NCI-H146 treated with DMSO at 0.1 percent for 48 hours (cell line): ENCODE measurements around the gene MAT1A.
"Not testable (repeated sequence)": the region's sequence is repeated elsewhere in the genome, so short reads cannot be mapped to it uniquely, and the experiment has no call there.

Experiments
- DNase-seq: peaks from one replicate; lab custom pipeline; 2025; ENCODE audit not compliant: unreplicated experiment; lab: John Stamatoyannopoulos, UW

MAT1A gene

GRCh38 chr10:80265740-80266512 is 23.5 kb downstream of the MAT1A start:
- no peak for DNase-seq

GRCh38 chr10:80264081-80265056 is 25.1 kb downstream of the MAT1A start:
- no peak for DNase-seq

GRCh38 chr10:80261316-80262030 is 28.0 kb downstream of the MAT1A start:
- no peak for DNase-seq

GRCh38 chr10:80260295-80261243 is 28.9 kb downstream of the MAT1A start:
- DNase-seq, result no peak

- DNase-seq, result no peak
Observed at GRCh38 chr10:80259405-80259871, 30.0 kb downstream of the MAT1A start.

GRCh38 chr10:80256798-80257197 is 32.7 kb downstream of the MAT1A start:
- peak; percentile 8 for DNase-seq

GRCh38 chr10:80254726-80255125 is 34.7 kb downstream of the MAT1A start:
- DNase-seq, result not testable (repeated sequence)

- not testable (repeated sequence) for DNase-seq
Observed at GRCh38 chr10:80253963-80254271, 35.5 kb downstream of the MAT1A start.

GRCh38 chr10:80253266-80253962 is 36.0 kb downstream of the MAT1A start:
- DNase-seq, result no peak

- DNase-seq, result peak; percentile 37
Observed at GRCh38 chr10:80252296-80252887, 37.1 kb downstream of the MAT1A start.

GRCh38 chr10:80251703-80252280 is 37.7 kb downstream of the MAT1A start:
- DNase-seq, result not testable (repeated sequence)

GRCh38 chr10:80250399-80250798 is 39.1 kb downstream of the MAT1A start:
- not testable (repeated sequence) for DNase-seq

GRCh38 chr10:80249906-80250305 is 39.6 kb downstream of the MAT1A start:
- not testable (repeated sequence) for DNase-seq

- not testable (repeated sequence) for DNase-seq
Observed at GRCh38 chr10:80247611-80248010, 41.8 kb downstream of the MAT1A start.

GRCh38 chr10:80244371-80244770 is 45.1 kb downstream of the MAT1A start:
- DNase-seq, result not testable (repeated sequence)

GRCh38 chr10:80242341-80242740 is 47.1 kb downstream of the MAT1A start:
- DNase-seq, result not testable (repeated sequence)

GRCh38 chr10:80236457-80236856 is 53.0 kb downstream of the MAT1A start:
- DNase-seq, result not testable (repeated sequence)

GRCh38 chr10:80234331-80235235 is 54.9 kb downstream of the MAT1A start:
- DNase-seq, result not testable (repeated sequence)
